H1 (cell line): ENCODE results near the gene EXOSC5. TPM values are rescaled to one million over a fixed set of nuclear protein-coding genes. Genes with fewer than 3 reads are reported as not detected.
A peak's percentile ranks its signal among the peaks of the same experiment; 100 is the strongest.

ENCODE experiments used
- CTCF ChIA-PET: fragments of 300-600 bp; sonication (Branson Sonifier 250); formaldehyde crosslinking; loops from one replicate; lab custom pipeline; 2021; ENCODE audit not compliant: partially characterized antibody; lab: Charles Lee
- POLR2A ChIA-PET: fragments of 300-600 bp; sonication (Branson Sonifier 250); formaldehyde crosslinking; loops from one replicate; lab custom pipeline; 2021; ENCODE audit warnings: inconsistent platforms; ENCODE audit not compliant: partially characterized antibody; lab: Charles Lee
- DNase-seq, 2 experiments: peaks; one replicate each; pipeline versions ENCODE4 v3.0.0 to v3.0.0-alpha.2; 2010 to 2022; ENCODE audit warnings: low spot score in 2 of 2, low read depth in 1 of 2, mixed read lengths in 1 of 2
- FAIRE-seq: peaks from 2 replicates; lab custom pipeline; 2011; peaks lifted over from hg19 to GRCh38; lab: Jason Lieb, UNC
- H2AFZ ChIP-seq: 2 replicates; pipeline ENCODE4 v1.8.1; 2012; ENCODE audit warnings: low read length, inconsistent platforms
- H2AK5ac ChIP-seq: 2 replicates; pipeline ENCODE4 v1.6.1; 2013; ENCODE audit warnings: low read depth, low read length
- H2BK120ac ChIP-seq: replicated peaks from 2 replicates; pipeline ENCODE3; 2013; ENCODE audit warnings: low read depth, low read length, inconsistent platforms
- H2BK12ac ChIP-seq: 2 replicates; pipeline ENCODE4 v1.6.1; 2013; ENCODE audit warnings: low read depth, low read length
- H2BK15ac ChIP-seq: 2 replicates; pipeline ENCODE4 v1.6.1; 2013; ENCODE audit warnings: low read length
- H2BK20ac ChIP-seq: 2 replicates; pipeline ENCODE4 v1.6.1; 2013; ENCODE audit warnings: low read length
- H2BK5ac ChIP-seq: 2 replicates; pipeline ENCODE4 v1.6.1; 2013; ENCODE audit warnings: low read depth, low read length
- H3K14ac ChIP-seq: 2 replicates; pipeline ENCODE4 v1.6.1; 2013; ENCODE audit warnings: inconsistent platforms; ENCODE audit not compliant: insufficient read length
- H3K18ac ChIP-seq: 2 replicates; pipeline ENCODE4 v1.6.1; 2013; ENCODE audit warnings: low read length; ENCODE audit errors: extremely low read depth
- H3K23ac ChIP-seq: 2 replicates; pipeline ENCODE4 v1.6.1; 2013; ENCODE audit warnings: inconsistent platforms; ENCODE audit not compliant: insufficient read length
- H3K23me2 ChIP-seq: 2 replicates; pipeline ENCODE4 v1.6.1; 2013; ENCODE audit warnings: low read depth, low read length
- H3K27ac ChIP-seq: 2 replicates; pipeline ENCODE4 v1.6.1; 2011; ENCODE audit warnings: low read depth, low read length, inconsistent platforms
- H3K27me3 ChIP-seq, 4 experiments: replicated peaks in 1 of 4; 1 replicate in 1 of 4; 2 replicates in 3 of 4; pipeline versions ENCODE4 v1.6.1 to v1.8.1; 2011 to 2013; ENCODE audit warnings: low read length in 3 of 4, mild to moderate bottlenecking in 3 of 4, inconsistent platforms in 2 of 4, mixed read lengths in 2 of 4, moderate library complexity in 1 of 4; ENCODE audit not compliant: control insufficient read depth in 3 of 4, insufficient read depth in 3 of 4; ENCODE audit errors: extremely low read depth in 1 of 4
- H3K36me3 ChIP-seq, 4 experiments: 2 replicates each; pipeline versions ENCODE4 v1.6.1 to v1.8.1; 2011 to 2013; ENCODE audit warnings: mild to moderate bottlenecking in 4 of 4, low read length in 3 of 4, moderate library complexity in 2 of 4, control low read depth in 1 of 4, inconsistent platforms in 1 of 4; ENCODE audit not compliant: insufficient read depth in 4 of 4, control insufficient read depth in 2 of 4
- H3K4ac ChIP-seq: replicated peaks from 2 replicates; pipeline ENCODE3; 2013; ENCODE audit warnings: low read length, low read depth, mixed read lengths, inconsistent platforms; ENCODE audit not compliant: insufficient read length
- H3K4me1 ChIP-seq, 4 experiments: replicated peaks in 1 of 4; 1 replicate in 1 of 4; 2 replicates in 3 of 4; pipeline versions ENCODE4 v1.6.1 to v1.8.1; 2011 to 2013; ENCODE audit warnings: low read length in 3 of 4, inconsistent platforms in 2 of 4, mixed read lengths in 1 of 4; ENCODE audit not compliant: insufficient read depth in 4 of 4, control insufficient read depth in 3 of 4
- H3K4me2 ChIP-seq, 2 experiments: 2 replicates each; pipeline versions ENCODE4 v1.6.1 to v1.8.1; 2011 to 2013; ENCODE audit warnings: low read depth in 2 of 2, low read length in 2 of 2, control low read depth in 1 of 2, inconsistent platforms in 1 of 2, mild to moderate bottlenecking in 1 of 2; ENCODE audit not compliant: insufficient read depth in 1 of 2
- H3K4me3 ChIP-seq, 4 experiments: fragments of 200-600, 300-600 bp in 1 of 4; sonication (generic), shearing (Covaris generic), sonication (Bioruptor Twin) in 1 of 4; 2 replicates each; pipeline versions ENCODE4 v1.5.1 to v1.8.1; 2011 to 2016; ENCODE audit warnings: low read length in 4 of 4, low read depth in 3 of 4, control low read depth in 2 of 4, inconsistent platforms in 2 of 4, mild to moderate bottlenecking in 2 of 4, mixed read lengths in 1 of 4, moderate library complexity in 1 of 4; ENCODE audit not compliant: insufficient read depth in 2 of 4; ENCODE audit errors: extremely low read depth in 1 of 4
- H3K56ac ChIP-seq: replicated peaks from 2 replicates; pipeline ENCODE3; 2013; ENCODE audit warnings: low read depth, mild to moderate bottlenecking, mixed read lengths, low read length, inconsistent platforms; ENCODE audit not compliant: insufficient read length
- H3K79me1 ChIP-seq: 2 replicates; pipeline ENCODE4 v1.6.1; 2013; ENCODE audit warnings: low read depth, low read length, control low read depth
- H3K79me2 ChIP-seq, 2 experiments: 2 replicates each; pipeline versions ENCODE4 v1.6.1 to v1.8.1; 2012 to 2013; ENCODE audit warnings: low read length in 2 of 2, mild to moderate bottlenecking in 2 of 2, inconsistent platforms in 1 of 2; ENCODE audit not compliant: insufficient read depth in 2 of 2, control insufficient read depth in 1 of 2
- H3K9ac ChIP-seq, 4 experiments: replicated peaks in 1 of 4; 1 replicate in 1 of 4; 2 replicates in 3 of 4; pipeline versions ENCODE4 v1.6.1 to v1.8.1; 2011 to 2013; ENCODE audit warnings: low read depth in 3 of 4, low read length in 3 of 4, control low read depth in 2 of 4, mild to moderate bottlenecking in 2 of 4, moderate library complexity in 2 of 4, inconsistent platforms in 1 of 4; ENCODE audit errors: extremely low read depth in 1 of 4
- H3K9me3 ChIP-seq, 2 experiments: 2 replicates each; pipeline versions ENCODE4 v1.6.1 to v1.8.1; 2012 to 2013; ENCODE audit warnings: mild to moderate bottlenecking in 2 of 2, moderate library complexity in 2 of 2, control low read depth in 1 of 2, inconsistent platforms in 1 of 2, low read depth in 1 of 2, low read length in 1 of 2, mixed read lengths in 1 of 2; ENCODE audit not compliant: insufficient read depth in 2 of 2
- H4K20me1 ChIP-seq, 2 experiments: replicated peaks in 1 of 2; 2 replicates each; pipeline versions ENCODE3 to v1.8.1; 2011 to 2013; ENCODE audit warnings: inconsistent platforms in 2 of 2, low read length in 2 of 2, mild to moderate bottlenecking in 1 of 2; ENCODE audit not compliant: insufficient read depth in 2 of 2, control insufficient read depth in 1 of 2
- H4K5ac ChIP-seq: 2 replicates; pipeline ENCODE4 v1.6.1; 2013; ENCODE audit warnings: low read length, low read depth, mixed read lengths, inconsistent platforms; ENCODE audit not compliant: insufficient read length
- H4K8ac ChIP-seq: 2 replicates; pipeline ENCODE4 v1.8.0; 2013; ENCODE audit warnings: mild to moderate bottlenecking, moderate library complexity, low read length, inconsistent platforms; ENCODE audit not compliant: insufficient read depth; ENCODE audit errors: extremely low read depth
- H4K91ac ChIP-seq: replicated peaks from 2 replicates; pipeline ENCODE3; 2013; ENCODE audit warnings: low read length, mixed read lengths, inconsistent platforms; ENCODE audit not compliant: insufficient read length
- E2F6 ChIP-seq: IDR thresholded peaks from 2 replicates; pipeline ENCODE4 v1.6.1; 2012; ENCODE audit warnings: inconsistent platforms
- POU5F1 ChIP-seq: IDR thresholded peaks from 2 replicates; pipeline ENCODE4 v1.6.1; 2011; ENCODE audit warnings: low read depth, mild to moderate bottlenecking, low read length, moderate library complexity
- WGBS, 2 experiments: shearing (Covaris generic) in 1 of 2; methylation state at CpG; one replicate each; pipeline versions ENCODE4 v1.1.6 to v1.1.7; 2013 to 2015; ENCODE audit warnings: low lambda C conversion rate in 2 of 2, mixed read lengths in 2 of 2, inconsistent platforms in 1 of 2, low coverage in 1 of 2, missing lambda C conversion rate in 1 of 2; ENCODE audit not compliant: insufficient replicate concordance in 2 of 2, insufficient coverage in 1 of 2, insufficient read length in 1 of 2; ENCODE audit errors: extremely low coverage in 1 of 2, missing lambda C conversion rate in 1 of 2; 5-methylcytosine and 5-hydroxymethylcytosine counted together
- polyA plus RNA-seq, 7 experiments: library from polyadenylated mRNA; depleted of rRNA in 3 of 7; stranded (reverse) in 5 of 7; unstranded in 2 of 7; fragments of >200 nt in 5 of 7; fragments of 200-250 nt in 2 of 7; gene quantifications; 1 replicate in 5 of 7; 2 replicates in 1 of 7; 4 replicates in 1 of 7; pipeline versions ENCODE4 v1.2.1 to v1.2.3, GENCODE V29; 2011 to 2013; ENCODE audit warnings: missing spikeins in 2 of 7, mixed read lengths in 2 of 7
- total RNA-seq: library from RNA; stranded (reverse); fragmentation: NEBNext Ultra II Directional; extraction: Animal tissue kit (Norgen Biotek cat#: 25700); gene quantifications from 2 replicates; pipeline ENCODE4 v1.2.1, GENCODE V29; 2021

Gene EXOSC5
- total and polyA plus RNA-seq, 2 of the 8 experiments (the other 6 are each of a cell fraction or from before 2014, with no cell fraction given): 56.2 to 92.8 TPM

- H4K8ac ChIP-seq: no peak overlapping the region
- CTCF ChIA-PET: interaction anchor here (0.7 kb wide), 2 partner anchors 25 to 63 kb away, joined by 3 read pairs; partner anchors contain the start of gene DMAC2
These were observed 18.0 kb upstream of the EXOSC5 start for GRCh38 chr19:41415154-41415571.

More at GRCh38 chr19:41415154-41415571, 18.0 kb upstream of the EXOSC5 start:
- H3K27ac ChIP-seq: no peak overlapping the region
- H2BK15ac ChIP-seq: no peak overlapping the region
- H3K79me1 ChIP-seq: no peaks in the 10 kb centered on the region
- H3K36me3 ChIP-seq: peaks cover 2 to 13% (median 6%) of the 10 kb centered on the region in 4 experiments; a peak in 6 of 8 replicates
- H3K14ac ChIP-seq: no peak overlapping the region
- no peak overlapping the region for H3K56ac ChIP-seq
- no peak overlapping the region for H2AFZ ChIP-seq
- H3K18ac ChIP-seq: no peak overlapping the region
- no peak overlapping the region for H3K9ac ChIP-seq
- no peak overlapping the region for H2AK5ac ChIP-seq
- no peak overlapping the region for H4K91ac ChIP-seq
- no peak overlapping the region for H2BK12ac ChIP-seq
- no peak overlapping the region for H3K4me3 ChIP-seq
- H3K4ac ChIP-seq: no peak overlapping the region
- no peak for TF ChIP-seq POU5F1
- TF ChIP-seq E2F6: no peak
- TF ChIP-seq, all 59 proteins: peak for 0
- 88% methylated on average over 9 of the region's 9 CpGs; no CpG with 5 or more reads in 1 of the 2 experiments for WGBS, 2 experiments
- POLR2A ChIA-PET: interaction anchor here (0.8 to 1.8 kb wide), 3 partner anchors 16 to 24 kb away, joined by 3 to 4 read pairs (median 4); partner anchors contain the start of gene DMAC2
- Histone ChIP-seq H2BK20ac (no peak overlapping the region), H2BK120ac (no peak overlapping the region), H3K9me3 (no peaks in the 10 kb centered on the region), H3K23ac (no peak overlapping the region), H3K4me1 (no peaks in the 10 kb centered on the region), H4K5ac (no peak overlapping the region), H2BK5ac (peak overlapping the region; percentile 35; the same call in 1 of the 2 replicates), H3K23me2 (no peaks in the 10 kb centered on the region), H3K79me2 (no peaks in the 10 kb centered on the region), H3K27me3 (no peaks in the 10 kb centered on the region; a peak in 1 of 7 replicates), H3K4me2 (no peak overlapping the region), H4K20me1 (no peaks in the 10 kb centered on the region)
- DNase-seq (no peak), FAIRE-seq (no peak)
